D341Med (cell line): ENCODE data around the gene FLYWCH2.

Experiments
- DNase-seq: peaks from one replicate; pipeline ENCODE4 v3.0.0; 2012; ENCODE audit warnings: low spot score

FLYWCH2 gene, protein sequence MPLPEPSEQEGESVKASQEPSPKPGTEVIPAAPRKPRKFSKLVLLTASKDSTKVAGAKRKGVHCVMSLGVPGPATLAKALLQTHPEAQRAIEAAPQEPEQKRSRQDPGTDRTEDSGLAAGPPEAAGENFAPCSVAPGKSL

DNA sequence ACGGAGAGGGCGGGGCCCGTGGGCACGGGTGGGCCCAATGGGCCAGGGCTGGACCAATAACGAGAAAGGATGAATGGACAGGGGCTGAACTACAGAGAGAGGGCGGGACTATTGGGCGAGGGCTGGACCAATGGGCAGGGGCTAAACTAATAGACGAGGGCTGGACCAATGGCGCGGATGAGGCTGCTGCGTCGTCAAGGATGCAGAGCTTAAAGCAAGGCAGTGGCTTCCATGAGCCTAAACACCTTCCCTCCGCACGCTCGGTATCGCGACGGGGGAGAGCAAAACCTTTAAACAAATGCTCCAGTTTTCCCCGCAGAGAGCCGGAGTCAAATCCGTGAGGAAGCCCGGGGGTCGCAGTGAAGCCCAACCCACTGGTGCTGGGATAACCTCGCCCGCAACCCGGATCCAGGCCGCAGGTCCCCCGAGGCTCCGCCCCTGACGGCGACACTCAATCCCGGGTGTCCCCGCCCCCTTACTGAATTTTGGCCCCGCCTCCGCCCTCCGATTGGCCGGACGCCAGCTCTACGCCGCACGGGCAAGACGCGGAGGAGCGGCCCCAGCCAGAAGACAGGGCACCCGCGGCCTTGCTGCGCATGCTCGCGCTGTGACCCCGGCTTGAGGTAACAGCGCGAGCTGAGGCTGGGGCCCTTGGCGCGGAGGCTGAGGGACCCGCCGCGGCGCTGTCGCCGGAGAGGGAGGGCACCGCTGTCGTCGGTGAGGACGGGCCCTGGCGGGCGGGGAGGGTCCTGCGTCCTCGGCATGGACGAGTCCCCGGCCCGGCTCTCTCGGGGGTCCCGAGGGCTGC, at the start of gene FLYWCH2:
FLYWCH2 (plus strand) TSS at position 566 of the 808 bp plus-strand sequence. CDS start 13,235 bp downstream, outside the sequence.
- DNase-seq, result peak; percentile 97

DNA sequence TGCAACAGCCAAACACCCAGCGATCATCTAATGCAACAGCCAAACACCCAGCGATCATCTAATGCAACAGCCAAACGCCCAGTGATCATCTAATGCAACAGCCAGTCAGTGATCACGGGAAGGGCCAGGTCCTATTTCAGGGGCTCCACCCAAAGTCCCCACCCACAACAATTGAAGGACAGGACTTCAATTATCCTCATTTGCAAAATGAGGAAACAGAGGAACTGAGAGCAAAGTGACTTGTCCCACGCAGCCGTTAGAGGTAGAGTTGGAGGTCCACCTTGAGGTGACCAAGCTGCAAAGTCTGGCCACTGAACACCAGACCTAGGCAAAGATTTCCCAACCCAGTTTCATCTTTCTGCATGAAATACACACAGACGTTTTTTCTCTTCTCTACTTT, 49.2 kb upstream of the FLYWCH2 start:
- DNase-seq, result no peak

DNA sequence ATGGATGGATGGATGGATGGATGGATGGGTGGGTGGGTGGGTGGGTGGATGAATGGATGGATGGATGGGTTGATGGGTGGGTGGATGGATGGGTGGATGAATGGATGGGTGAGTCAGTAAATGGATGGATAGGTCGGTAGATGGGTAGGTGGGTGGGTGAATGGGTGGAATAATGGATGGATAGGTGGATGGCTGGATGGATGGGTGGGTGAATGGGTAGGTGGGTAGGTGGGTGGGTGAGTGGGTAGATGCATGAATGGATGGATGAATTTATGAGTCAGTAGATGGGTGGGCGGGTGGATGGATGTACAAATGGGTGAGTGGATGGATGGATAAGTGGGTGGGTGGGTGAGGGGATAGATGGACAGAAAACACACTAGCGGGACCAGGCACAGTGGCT, 48.0 kb upstream of the FLYWCH2 start:
- DNase-seq, result no peak

DNA sequence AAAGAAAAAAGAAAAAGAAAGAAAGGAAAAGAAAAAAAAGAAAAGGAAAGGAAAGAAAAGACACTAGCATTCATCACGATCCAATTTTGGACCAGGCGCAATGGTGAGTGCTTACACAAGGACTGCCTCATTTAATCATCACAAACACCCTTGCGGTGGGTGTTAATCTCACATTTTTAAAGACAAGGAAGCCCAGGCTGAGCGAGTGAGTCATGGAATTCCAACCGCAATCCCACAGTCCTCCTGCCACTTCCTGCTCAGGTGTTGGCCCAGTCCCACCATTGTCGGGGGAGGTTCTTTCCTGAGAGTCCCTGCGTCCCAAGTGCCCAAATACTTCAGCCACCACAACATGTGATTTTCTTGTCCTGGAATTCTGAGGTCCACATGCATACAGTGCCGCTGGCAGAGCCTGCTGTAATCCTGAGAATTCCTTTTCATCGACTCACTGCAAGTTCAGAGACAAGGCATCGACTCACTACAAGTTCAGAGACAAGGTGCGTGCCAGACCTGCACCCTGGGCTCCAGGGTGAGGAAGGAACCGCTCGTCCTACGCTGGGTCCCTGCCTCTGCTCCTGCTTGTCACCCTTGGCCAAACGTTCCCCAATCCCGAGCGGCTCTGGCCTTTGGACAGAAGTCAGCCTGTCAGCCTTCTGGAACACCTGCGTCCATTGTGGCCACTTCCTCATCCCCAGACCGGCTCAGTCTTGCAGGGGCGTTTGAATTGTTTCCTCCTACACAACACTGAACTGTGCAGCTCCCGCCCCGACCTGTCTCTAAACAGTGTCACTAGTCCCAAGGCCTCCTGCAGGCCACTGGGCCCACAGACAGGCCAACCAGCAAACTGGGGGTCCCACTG, 47.1 kb upstream of the FLYWCH2 start:
- no peak for DNase-seq

DNA sequence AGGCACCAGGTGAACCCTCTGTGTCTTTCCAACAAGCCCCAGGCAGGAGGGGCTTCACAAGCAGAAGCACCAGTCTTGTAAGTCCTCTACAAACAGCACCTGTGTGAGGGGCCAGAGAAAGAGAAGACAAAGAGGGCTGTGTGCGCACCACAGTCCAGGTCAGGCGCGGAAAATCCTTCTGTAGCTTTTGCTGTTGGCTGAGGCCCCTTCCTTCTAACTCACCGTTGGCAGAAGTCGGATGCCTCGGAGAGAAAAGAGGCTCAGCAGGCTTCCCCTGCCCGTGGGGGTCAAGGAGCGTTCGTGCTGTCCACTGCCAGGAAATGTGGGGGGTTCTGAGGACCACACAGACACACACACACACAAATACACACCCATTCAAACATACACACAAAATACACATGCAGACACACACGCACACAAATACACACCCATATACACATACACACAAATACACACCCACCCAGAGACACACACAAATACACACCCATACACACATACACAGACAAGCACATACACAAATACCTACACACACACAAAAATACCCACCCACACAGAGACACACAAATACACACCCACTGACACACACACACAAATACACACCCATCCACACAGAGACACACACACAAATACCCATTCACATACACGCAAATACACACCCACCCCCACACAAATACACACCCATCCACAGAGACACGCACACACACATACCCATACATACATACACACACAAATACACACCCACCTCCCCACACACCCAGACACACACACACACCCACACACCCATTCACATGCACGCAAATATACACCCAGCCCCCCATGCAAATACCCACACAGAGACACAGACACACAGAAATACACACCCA, 46.1 kb upstream of the FLYWCH2 start:
- no peak for DNase-seq

DNA sequence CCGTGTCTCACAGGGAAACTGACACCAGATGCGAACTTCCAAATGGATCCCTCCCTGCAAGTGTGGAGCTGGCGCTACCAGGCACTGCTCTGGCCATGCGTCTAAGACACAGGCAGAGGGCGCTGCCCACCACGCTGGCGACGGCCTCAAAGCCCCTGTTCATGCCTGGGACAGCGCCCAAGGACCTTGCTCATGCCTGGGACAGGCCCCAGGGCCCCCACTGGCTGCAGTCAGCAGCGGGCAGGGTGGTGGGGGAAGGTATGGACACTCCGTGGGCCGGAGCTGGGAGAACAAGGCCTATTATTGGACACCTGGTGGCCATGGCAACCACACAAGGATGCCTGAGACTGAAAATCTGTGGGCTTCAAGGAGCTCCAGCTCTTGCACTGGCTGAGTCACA, 44.1 kb upstream of the FLYWCH2 start:
- peak; percentile 90 for DNase-seq

DNA sequence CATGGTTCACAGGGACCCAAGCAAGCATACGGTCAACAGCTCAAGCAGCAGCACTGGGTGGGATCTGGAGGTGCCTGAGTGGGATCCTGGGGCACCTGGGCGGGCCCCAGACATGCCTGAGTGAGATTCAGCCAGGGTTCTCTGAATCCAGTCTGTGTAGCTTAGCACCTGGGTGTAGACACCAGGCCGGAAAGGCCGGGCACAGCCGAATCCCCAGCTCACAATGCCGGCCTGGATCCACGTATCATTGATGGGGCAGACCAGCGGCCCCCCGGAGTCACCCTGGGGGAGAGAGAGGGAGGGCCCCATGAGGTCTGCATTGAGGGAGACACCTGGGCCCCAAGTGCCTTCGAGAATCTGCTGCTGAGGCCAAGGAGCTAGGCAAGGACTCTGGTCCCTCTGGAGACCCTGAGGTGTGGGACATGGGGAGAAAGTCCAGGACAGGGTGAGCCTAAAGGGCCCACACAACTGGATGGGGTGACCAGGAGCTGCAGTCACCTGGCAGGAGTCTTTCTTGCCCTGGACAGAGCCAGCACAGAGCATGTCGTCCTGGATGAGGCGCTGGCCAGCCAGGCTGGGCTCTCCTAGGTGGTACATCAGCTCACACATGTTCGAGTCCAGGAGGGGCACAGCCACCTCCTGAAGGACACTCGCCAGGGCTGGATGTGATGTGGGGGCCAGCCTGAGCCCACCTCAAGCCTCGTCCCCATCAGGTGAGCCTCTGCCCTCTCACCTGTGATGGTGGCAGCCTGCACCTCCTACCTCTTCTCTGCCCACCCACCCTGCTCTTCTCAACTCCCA, 43.2 kb upstream of the FLYWCH2 start:
- DNase-seq, result no peak

DNA sequence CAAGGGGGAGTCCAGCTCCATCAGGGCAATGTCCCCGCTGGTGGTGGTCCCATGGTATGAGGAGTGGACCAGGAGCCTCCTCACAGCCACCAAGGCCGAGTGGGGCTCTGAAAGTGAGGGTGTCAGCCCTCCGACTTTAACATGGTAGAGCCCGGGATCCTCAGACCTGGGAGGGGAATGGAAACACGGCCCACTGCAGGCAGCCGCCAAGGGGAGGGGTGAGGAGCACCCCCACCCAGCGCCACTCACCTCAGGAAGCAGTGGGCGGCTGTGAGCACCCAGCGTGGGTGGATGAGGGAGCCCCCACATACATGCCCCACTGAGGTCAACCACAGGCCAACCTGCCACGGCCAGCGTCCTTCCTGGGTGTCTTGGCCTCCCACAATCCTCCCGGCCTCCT, 42.1 kb upstream of the FLYWCH2 start:
- DNase-seq, result no peak

DNA sequence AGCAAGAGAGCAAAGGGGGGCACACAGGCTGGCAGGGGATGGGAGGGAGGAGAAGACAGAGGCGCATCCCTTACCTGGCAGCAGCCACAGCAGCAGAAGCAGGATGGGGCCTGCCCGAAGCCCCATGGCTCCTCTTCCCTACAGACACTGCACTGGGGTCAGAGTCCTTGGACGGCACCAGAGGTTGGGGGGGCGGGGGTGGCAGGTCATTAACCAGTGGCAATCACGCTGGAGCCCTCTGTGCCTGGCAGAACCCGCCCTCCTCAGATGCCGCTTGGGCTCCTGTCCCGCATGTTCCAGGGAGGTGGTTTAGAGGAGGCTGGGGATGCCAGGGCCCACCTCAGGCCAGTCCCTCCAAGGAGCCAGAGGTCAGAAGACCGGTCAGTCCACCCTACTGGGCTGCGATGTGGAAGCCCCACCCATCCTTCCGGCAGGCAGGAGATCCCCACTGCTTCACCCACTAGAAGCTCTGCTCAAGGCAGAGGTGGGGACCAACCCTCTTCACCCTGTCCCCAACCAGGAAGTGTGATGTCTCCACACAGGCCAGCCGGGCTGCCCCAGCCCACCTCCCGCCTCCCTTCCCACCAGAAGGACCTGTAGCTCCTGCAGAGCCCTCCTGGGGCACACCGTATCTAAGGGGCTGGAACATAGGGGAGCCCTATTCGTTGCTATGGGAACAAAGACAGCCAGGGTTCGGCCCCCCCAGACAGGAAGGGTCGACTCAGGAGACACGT, 41.2 kb upstream of the FLYWCH2 start:
- no peak for DNase-seq

DNA sequence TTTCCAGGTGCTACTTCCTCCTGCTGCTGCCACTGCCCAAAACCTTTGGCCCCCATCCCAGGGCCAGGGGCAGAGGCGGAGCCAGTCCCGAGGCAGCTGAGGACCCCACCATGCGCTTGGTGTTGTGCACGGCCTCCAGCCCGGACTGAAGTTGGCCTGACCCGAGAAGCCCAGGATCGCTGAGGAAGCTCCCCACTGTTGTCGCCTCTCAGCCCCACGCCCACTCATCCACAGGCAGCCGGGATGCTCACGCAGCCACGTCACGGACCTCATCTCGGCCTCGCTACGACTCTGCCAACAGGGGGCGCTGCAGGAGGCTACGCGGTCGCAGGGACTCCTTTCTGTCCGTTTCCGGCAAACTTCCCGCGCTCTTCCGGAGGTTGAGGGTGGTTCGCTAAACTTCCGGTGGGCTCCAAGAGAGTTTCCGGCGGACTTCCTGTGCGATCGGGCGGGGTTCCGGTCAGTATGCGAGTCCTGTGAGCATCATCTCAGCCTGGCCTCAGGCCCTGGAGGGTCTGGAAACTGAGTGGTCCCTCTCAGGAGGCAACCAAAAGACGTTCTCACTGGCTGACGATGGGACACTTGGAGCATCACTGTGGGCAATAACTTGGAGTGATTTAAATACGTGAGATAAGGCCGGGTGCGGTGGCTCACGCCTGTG, 40.5 kb upstream of the FLYWCH2 start:
- peak; percentile 59 for DNase-seq

DNA sequence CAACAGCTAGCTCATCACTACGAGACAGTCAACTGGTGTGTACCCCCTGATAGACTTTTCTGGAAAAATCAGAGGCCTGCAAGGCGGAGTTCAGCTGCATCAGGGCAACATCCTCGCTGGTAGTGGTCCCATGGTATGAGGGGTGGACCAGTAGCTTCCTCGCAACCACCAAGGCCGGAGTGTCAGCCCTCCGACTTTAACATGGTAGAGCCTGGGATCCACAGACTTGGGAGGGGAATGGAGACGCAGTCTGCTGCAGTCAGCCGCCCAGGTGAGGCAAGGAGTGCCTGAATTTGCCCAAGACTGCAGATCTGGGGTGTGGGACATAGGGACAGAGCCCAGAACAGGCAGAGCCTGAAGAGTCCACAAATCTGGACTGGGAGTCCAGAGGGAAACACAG, 39.5 kb upstream of the FLYWCH2 start:
- no peak for DNase-seq

DNA sequence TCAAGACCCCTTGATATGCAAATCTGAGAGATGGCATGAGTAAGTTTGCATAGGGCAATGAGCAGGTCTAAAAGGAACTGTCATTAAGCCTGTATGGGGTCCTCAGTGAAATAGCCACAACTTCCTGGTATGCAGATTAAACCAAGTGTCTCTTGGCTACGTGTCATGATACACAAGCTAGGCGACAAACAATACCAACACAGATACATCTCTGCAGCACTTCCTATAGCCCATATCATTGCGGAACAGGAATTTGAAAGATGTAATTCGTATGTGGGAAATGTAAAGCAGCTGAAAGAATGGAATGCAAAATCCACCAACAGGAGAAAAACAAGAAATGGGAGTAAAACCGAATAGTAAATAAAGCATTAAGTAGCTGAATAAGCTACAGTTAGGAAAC, 37.9 kb upstream of the FLYWCH2 start:
- DNase-seq, result no peak

DNA sequence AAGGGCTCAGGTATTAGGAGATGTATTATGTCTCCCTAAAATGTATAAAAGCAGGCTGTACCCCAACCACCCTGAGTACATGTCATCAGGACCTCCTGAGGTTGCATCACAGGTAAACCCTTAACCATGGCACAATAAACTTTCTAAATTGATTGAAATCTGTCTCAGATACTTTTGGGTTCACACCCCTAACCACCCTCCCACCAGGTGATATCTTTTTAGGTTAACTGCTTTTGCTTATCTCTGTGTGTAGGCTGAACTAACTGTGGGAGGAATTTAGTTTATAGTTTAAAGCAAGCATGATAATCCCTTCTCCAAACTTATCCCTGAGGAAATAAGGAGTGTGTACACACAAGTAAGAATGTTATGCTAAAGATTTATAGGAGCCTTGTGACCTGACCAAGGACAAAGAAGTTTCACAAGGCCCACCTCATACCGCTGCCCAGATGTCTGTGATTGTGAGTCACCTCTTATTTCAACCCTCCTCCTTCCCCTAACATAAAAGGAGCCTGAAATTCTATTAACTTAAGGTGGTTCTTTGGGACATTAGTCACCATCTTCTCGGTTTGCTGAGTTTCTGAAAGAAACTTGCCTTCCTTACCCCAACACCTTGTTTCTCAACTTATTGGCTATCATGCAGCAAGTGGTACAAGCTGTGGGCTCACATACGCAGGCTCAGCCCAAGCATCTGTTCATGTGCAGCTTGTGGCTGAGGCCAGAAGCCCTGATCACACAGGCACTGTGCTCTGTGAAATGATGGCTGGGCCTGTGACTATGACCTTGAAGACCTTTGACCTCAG, 36.3 kb upstream of the FLYWCH2 start:
- DNase-seq, result no peak

DNA sequence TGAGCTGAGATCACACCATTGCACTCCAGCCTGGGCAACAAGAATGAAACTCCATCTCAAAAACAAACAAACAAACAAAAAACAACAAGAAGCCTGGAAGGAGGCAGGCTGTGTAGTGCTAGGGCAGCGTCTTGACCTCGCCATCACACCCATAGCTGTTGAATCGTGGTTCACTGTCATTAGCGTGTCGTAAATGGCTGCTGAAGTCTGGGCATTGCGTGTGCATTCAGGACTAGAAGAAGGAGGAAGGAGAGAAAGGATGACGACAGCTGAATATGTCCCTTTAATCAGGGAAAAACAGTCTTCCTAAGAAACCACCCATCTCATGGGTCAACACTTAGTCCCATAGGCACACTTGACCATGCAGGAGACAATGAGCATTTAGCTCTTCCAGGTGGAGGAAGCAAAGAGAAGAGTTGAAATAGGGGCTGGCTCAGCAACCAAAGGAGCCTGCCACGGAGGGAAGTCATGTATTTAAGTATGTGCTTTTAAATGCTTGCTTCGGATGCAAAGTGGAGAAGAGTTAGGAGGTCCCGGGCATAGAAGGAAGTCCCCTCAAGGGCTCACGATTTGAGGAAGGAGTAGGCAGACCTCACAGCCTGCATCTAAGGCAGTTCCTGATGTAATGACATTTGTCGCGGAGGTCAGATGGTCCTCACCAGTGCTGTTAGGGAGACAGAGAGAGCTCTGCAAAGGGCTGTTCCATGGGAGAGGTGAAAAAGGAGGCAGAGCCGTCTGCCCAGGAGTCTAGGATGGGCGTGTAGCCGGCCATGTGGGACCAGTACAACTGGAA, 33.9 kb upstream of the FLYWCH2 start:
- DNase-seq, result no peak

DNA sequence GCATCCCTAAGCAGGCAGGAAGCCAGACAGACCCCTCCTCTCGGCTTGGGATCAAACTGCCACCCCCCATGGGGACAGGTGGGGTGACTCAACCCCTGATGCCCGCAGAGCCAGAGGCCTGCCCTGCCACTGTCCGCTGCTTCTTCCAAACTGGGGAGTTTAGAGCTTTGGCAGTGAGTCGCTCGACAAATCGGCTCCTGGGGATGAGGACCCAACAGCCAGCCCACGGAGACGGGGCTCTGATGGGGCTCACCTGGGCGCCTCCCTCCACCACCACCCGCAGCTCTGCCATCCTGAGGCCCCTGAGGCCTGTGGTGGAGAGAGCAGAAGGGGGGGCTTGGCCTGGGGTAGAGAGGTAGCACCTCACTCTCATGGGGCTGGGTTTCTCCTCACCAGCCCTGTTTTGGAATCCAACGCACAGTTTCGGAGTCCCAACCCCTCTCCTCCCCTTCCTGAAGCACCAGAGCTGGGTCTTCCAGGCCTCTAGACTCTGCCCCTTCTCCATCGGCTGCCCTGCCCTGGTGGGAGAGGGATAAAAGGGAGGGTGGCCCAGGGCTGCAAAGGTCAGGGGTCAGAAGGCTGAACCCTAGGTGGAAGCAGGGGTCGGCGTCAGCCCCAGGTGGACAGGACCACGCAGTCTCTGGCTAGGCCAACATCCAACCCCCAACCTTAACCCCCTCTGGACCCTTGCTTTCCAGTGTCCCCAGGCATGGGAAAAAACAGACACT, 30.8 kb upstream of the FLYWCH2 start:
- peak; percentile 22 for DNase-seq

DNA sequence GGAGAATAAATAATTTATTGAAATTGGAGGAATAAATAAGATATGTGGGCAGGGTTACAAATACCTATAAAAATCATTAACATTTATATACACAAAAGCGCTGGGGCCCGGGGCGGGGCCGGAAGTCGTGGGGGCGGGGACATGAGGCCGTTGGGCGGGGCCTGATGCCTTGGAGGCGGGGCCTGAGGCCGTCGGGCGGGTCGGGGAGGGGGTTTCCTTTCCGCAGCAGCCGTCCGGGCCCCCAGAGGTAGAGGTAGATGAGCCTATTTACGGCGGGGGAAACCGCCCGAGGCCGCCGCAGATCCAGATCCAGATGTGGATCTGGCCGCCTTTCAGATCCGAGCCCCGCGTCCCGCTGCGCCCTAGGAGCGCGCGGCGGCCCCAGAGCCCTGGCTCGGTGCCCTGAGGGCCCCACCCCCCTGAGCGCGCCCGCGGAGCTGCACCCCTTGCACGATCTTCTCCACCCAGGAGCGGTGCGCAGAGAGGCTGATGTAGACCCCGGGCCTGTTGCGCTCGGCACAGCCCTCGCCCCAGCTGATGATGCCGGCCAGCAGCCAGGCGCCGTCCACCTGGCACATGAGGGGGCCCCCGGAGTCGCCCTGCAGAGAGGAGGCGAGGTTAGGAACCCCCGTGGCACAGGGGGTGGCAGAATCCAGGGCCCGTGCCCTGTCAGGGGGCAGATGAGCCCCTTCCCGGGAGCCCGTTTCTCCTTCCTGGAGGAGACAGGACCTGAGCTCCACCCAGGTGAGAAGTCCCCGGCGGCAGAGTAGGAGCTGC, 30.1 kb upstream of the FLYWCH2 start:
- DNase-seq, result peak; percentile 74
